Measurements from ENCODE around the gene UGDH.

Gene UGDH

GRCh38 chr4:39450618-39451017 is 76.6 kb downstream of the UGDH start:
- DNase-seq = no peak

All from amniotic stem cell (primary cell).